ENCODE results near the gene ATP13A3. TPM values are rescaled to one million over a fixed set of nuclear protein-coding genes. Genes with fewer than 3 reads are reported as not detected.

Gene ATP13A3
- total RNA-seq, 6 donors from 2014 or later = 67.9 to 152 (median 94.6) TPM

DNA sequence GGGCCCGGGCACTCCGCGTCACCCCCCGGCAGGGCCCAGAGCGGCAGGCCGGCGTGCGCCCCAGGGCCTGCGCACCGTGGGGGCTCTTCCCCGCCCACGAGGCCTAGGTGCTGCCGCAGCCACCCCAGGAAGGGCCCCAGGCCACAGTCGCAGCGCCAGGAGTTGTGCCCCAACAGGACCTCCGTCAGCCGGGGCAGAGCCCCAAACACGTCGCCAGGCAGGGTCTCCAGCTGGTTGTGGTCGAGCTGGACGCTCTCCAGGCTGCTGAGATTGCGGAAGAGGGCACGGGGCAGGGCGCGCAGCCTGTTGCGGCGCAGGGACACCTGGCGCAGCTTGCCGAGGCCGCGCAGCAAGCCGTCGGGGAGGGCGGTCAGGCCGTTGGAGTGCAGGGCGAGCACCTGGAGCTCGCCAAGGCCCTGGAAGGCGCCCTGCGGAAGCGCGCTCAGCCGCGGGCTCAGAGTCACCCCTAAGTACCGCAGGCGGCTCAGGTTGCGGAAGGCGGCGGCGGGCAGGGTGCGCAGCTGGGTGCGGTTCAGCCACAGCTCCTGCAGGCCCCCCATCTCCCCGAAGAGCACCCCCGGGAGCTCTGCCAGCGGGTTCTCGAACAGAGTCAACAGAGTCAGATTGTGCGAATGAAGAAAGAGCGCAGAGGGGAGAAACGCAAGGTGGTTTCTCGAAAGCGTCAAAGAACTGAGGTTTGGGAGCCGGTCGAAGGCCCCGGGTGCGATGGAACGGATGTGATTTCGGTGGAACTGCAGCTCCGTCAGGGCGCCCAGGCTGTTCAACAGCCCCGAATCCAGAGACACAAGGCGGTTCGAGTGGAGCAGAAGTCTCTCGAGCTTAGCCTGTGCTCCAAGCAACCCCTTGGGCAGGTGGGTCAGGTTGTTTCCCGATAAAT lies 89.7 kb downstream of the ATP13A3 start:
- no peak overlapping the region for H3K27ac ChIP-seq
- peak overlapping the region in 3 of 4 donors; percentile 19 to 34 (median 24) for H3K4me3 ChIP-seq
- WGBS, 2 donors = 29 to 31% methylated on average over 25 to 39 of the region's 73 CpGs
- ATAC-seq (ENCODE audit: low FRiP score in 2 of 2) (peak; percentile 38 to 41), DNase-seq (peak in 1 of 2 donors; percentile 88)
- H3K9me3 ChIP-seq = no peaks in the 10 kb centered on the region
- TF ChIP-seq POLR2AphosphoS5 (IDR thresholded peaks at IDR 0.05) (no peak), EP300 (IDR thresholded peaks at IDR 0.05) (no peak), POLR2A (IDR thresholded peaks at IDR 0.05) (no peak)
- TF ChIP-seq, protein P1, sequence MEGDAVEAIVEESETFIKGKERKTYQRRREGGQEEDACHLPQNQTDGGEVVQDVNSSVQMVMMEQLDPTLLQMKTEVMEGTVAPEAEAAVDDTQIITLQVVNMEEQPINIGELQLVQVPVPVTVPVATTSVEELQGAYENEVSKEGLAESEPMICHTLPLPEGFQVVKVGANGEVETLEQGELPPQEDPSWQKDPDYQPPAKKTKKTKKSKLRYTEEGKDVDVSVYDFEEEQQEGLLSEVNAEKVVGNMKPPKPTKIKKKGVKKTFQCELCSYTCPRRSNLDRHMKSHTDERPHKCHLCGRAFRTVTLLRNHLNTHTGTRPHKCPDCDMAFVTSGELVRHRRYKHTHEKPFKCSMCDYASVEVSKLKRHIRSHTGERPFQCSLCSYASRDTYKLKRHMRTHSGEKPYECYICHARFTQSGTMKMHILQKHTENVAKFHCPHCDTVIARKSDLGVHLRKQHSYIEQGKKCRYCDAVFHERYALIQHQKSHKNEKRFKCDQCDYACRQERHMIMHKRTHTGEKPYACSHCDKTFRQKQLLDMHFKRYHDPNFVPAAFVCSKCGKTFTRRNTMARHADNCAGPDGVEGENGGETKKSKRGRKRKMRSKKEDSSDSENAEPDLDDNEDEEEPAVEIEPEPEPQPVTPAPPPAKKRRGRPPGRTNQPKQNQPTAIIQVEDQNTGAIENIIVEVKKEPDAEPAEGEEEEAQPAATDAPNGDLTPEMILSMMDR (IDR thresholded peaks at IDR 0.05) = no peak
- peaks cover 0 to 18% (median 4%) of the 10 kb centered on the region in 4 donors for H3K27me3 ChIP-seq
- H3K36me3 ChIP-seq = no peaks in the 10 kb centered on the region
- H3K4me1 ChIP-seq = peaks cover 17 to 29% (median 21%) of the 10 kb centered on the region in 4 donors

DNA sequence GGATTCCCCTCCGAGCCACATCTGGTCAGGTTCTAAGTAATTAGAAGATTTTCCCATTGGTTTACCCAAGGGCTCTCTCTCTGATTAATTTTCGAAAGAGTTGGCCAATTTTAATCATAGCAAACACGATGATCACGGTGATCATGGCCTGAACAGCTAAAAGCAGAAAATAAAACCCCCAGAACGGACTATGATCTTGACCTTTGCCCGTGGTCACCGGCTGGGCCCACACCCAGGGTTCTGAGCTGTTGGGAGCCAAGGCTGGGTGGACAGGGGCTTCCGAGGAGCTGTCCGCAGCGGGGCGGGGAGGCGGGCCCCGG lies 90.3 kb downstream of the ATP13A3 start:
- Histone ChIP-seq H3K4me1 (peaks cover 17 to 29% (median 21%) of the 10 kb centered on the region in 4 donors), H3K36me3 (no peaks in the 10 kb centered on the region), H3K27me3 (peaks cover 0 to 18% (median 4%) of the 10 kb centered on the region in 4 donors), H3K9me3 (no peaks in the 10 kb centered on the region), H3K27ac (no peak overlapping the region), H3K4me3 (peak overlapping the region in 3 of 4 donors; percentile 19 to 34 (median 24))
- no peak for ATAC-seq (ENCODE audit: low FRiP score in 2 of 2)
- TF ChIP-seq POLR2AphosphoS5 (IDR thresholded peaks at IDR 0.05) (no peak), POLR2A (IDR thresholded peaks at IDR 0.05) (no peak), EP300 (IDR thresholded peaks at IDR 0.05) (no peak)
- TF ChIP-seq, protein P1 (IDR thresholded peaks at IDR 0.05) = no peak
- WGBS, 2 donors = 27 to 29% methylated on average over 8 to 11 of the region's 13 CpGs
- DNase-seq = no peak

DNA sequence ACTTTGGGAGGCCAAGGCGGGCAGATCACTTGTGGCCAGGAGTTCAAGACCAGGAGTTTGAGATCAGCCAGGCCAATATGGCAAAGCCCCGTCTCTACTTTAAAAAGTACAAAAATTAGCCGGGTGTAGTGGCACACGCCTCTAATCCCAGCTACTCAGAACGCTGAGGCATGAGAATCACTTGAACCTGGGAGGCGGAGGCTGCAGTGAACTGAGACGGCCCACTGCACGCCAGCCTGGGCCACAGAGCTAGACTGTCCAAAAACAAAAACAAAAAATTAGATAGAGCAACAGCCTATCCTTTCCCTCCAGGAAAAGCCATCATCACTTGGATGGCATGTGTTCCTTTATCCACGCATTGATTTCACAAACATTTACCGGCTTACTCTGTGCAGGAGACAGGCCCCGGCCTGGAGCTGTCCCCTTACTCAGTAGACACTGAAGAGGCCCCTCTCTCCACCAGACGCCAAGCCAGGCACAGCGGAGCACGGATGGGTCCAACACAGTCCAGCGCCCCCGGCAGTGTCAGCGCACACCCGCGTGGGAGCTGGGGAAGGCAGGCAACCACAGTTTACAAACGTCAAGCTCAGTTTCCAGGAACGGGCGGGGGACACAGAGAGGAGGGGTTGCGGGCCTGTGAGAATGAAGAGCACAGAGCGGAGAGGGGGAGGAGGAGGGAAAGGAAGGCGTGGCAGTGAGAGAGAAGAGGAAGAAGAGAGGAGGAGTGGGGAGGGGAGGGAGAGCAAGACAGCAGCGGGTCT lies 90.8 kb downstream of the ATP13A3 start:
- peak; percentile 66 to 84 for ATAC-seq (ENCODE audit: low FRiP score in 2 of 2)
- Histone ChIP-seq H3K36me3 (no peaks in the 10 kb centered on the region), H3K4me3 (peak overlapping the region in 2 of 4 donors; percentile 24 to 34), H3K27me3 (peaks cover 0 to 18% (median 4%) of the 10 kb centered on the region in 4 donors), H3K9me3 (peaks cover 0 to 2% (median under 1%) of the 10 kb centered on the region in 4 donors), H3K4me1 (peaks cover 17 to 29% (median 21%) of the 10 kb centered on the region in 4 donors), H3K27ac (no peak overlapping the region)
- TF ChIP-seq POLR2A (IDR thresholded peaks at IDR 0.05) (no peak), POLR2AphosphoS5 (IDR thresholded peaks at IDR 0.05) (no peak), EP300 (IDR thresholded peaks at IDR 0.05) (no peak)
- TF ChIP-seq, protein P1 (IDR thresholded peaks at IDR 0.05) = no peak
- WGBS, 2 donors = 44% methylated on average over 25 to 26 of the region's 26 CpGs
- peak in 1 of 2 donors; percentile 79 for DNase-seq

DNA sequence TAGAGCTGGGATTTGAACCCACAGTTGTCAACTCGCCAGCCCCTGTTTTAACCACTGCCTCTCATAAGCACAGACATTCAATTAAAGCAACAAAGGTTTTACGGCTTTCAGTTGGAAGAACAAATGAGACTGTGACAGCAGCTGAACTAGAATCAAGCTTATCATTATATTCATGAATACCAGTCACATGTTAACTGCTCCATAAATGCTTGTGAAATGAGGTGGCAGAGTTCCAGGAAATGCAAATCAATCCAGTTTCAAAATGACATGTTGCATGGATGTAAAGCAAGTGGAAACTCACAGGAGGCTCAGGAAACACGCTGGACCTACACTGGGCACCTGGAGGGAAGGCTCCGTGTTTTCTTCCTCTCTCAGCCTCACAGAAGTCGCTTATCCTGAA lies 91.6 kb downstream of the ATP13A3 start:
- Histone ChIP-seq H3K9me3 (peaks cover 0 to 5% (median 3%) of the 10 kb centered on the region in 4 donors), H3K4me1 (peaks cover 17 to 29% (median 21%) of the 10 kb centered on the region in 4 donors), H3K36me3 (no peaks in the 10 kb centered on the region), H3K4me3 (no peak overlapping the region), H3K27ac (no peak overlapping the region), H3K27me3 (peaks cover 0 to 18% (median 4%) of the 10 kb centered on the region in 4 donors)
- WGBS, 2 donors = 86 to 91% methylated on average over 5 of the region's 5 CpGs
- no peak for DNase-seq
- ATAC-seq (ENCODE audit: low FRiP score in 2 of 2) = no peak
- TF ChIP-seq EP300 (IDR thresholded peaks at IDR 0.05) (no peak), POLR2A (IDR thresholded peaks at IDR 0.05) (no peak), POLR2AphosphoS5 (IDR thresholded peaks at IDR 0.05) (no peak)
- TF ChIP-seq, protein P1 (IDR thresholded peaks at IDR 0.05) = no peak

All from upper lobe of left lung (tissue), 6 donors.